K562 (cell line): Measurements from ENCODE around the gene ZNF316. TPM values are rescaled to one million over a fixed set of nuclear protein-coding genes. Genes with fewer than 3 reads are reported as not detected.

Source experiments
- HDGF ChIP-seq: fragments of 450-650 bp; IDR thresholded peaks from 2 replicates; pipeline ENCODE4 v1.6.1; 2016
- MYNN ChIP-seq, 2 experiments: sonication (generic); formaldehyde crosslinking in 1 of 2; IDR thresholded peaks; 2 replicates each; pipeline versions ENCODE4 v1.5.0 to v1.6.1; 2016 to 2020; ENCODE audit warnings: antibody characterized with exemption in 1 of 2, missing genetic modification reagents in 1 of 2
- RCOR1 ChIP-seq, 2 experiments: IDR thresholded peaks; 2 replicates each; pipeline ENCODE4 v1.6.1; 2012; ENCODE audit warnings: low read depth in 2 of 2, low read length in 2 of 2, borderline replicate concordance in 1 of 2, improper control_type of control experiment in 1 of 2
- YY1 ChIP-seq, 3 experiments: IDR thresholded peaks; 2 replicates each; pipeline ENCODE4 v1.6.1; 2011; ENCODE audit warnings: low read length in 2 of 3, mild to moderate bottlenecking in 2 of 3, moderate library complexity in 2 of 3, borderline replicate concordance in 1 of 3, control low read depth in 1 of 3, low read depth in 1 of 3; ENCODE audit not compliant: insufficient read depth in 3 of 3, insufficient replicate concordance in 2 of 3, control insufficient read depth in 1 of 3, insufficient read length in 1 of 3; ENCODE audit errors: extremely low read depth in 1 of 3
- polyA plus RNA-seq, 8 experiments: library from polyadenylated mRNA; depleted of rRNA in 4 of 8; stranded (reverse) in 5 of 8; unstranded in 3 of 8; fragments of >200 nt; fragmentation: Nextera tagmentation in 2 of 8; fragmentation: Illumina TruSeq in 1 of 8; extraction: Ambion mirVana in 2 of 8; extraction: Trizol in 1 of 8; gene quantifications; 2 replicates each; pipeline versions ENCODE4 v1.2.1 to v1.2.3, GENCODE V29; 2011 to 2014; ENCODE audit warnings: inconsistent platforms in 1 of 8, missing spikeins in 1 of 8
- total RNA-seq, 7 experiments: library from RNA; depleted of rRNA in 6 of 7; stranded (reverse); fragments of >200 nt in 6 of 7; fragmentation: Illumina TruSeq in 2 of 7; extraction: Trizol in 2 of 7; gene quantifications; 2 replicates each; pipeline versions ENCODE4 v1.2.1 to v1.2.3, GENCODE V29; 2011 to 2021; ENCODE audit warnings: low replicate concordance in 1 of 7
- TF ChIP-seq, protein P1 (sequence below): fragments of 450-650 bp; IDR thresholded peaks from 2 replicates; pipeline ENCODE4 v1.6.1; 2017; ENCODE audit warnings: mild to moderate bottlenecking, moderate library complexity
- TF ChIP-seq, protein P2 (sequence below): sonication (generic); formaldehyde crosslinking; IDR thresholded peaks from 2 replicates; pipeline ENCODE4 v1.5.0; 2020; ENCODE audit warnings: missing genetic modification reagents
- TF ChIP-seq, protein P3 (sequence below): fragments of 450-650 bp; IDR thresholded peaks from one replicate; pipeline ENCODE4 v1.6.1; 2018; ENCODE audit warnings: mild to moderate bottlenecking, moderate library complexity; ENCODE audit not compliant: partially characterized antibody
- TF ChIP-seq, protein P4 (sequence below): fragments of 450-650 bp; IDR thresholded peaks from 2 replicates; pipeline ENCODE4 v1.6.1; 2018; ENCODE audit not compliant: partially characterized antibody
- TF ChIP-seq, protein P5 (sequence below): fragments of 450-650 bp; IDR thresholded peaks from 2 replicates; pipeline ENCODE4 v1.6.1; 2017; ENCODE audit warnings: antibody characterized with exemption
- TF ChIP-seq, protein P6 (sequence below): fragments of 450-650 bp; IDR thresholded peaks from 2 replicates; pipeline ENCODE4 v1.6.1; 2017; ENCODE audit warnings: antibody characterized with exemption, mild to moderate bottlenecking

The ZNF316 gene
- total and polyA plus RNA-seq, 9 of the 15 experiments (the other 6 are each of a cell fraction or from before 2014, with no cell fraction given): 0.10 to 34.0 (median 8.6) TPM

DNA sequence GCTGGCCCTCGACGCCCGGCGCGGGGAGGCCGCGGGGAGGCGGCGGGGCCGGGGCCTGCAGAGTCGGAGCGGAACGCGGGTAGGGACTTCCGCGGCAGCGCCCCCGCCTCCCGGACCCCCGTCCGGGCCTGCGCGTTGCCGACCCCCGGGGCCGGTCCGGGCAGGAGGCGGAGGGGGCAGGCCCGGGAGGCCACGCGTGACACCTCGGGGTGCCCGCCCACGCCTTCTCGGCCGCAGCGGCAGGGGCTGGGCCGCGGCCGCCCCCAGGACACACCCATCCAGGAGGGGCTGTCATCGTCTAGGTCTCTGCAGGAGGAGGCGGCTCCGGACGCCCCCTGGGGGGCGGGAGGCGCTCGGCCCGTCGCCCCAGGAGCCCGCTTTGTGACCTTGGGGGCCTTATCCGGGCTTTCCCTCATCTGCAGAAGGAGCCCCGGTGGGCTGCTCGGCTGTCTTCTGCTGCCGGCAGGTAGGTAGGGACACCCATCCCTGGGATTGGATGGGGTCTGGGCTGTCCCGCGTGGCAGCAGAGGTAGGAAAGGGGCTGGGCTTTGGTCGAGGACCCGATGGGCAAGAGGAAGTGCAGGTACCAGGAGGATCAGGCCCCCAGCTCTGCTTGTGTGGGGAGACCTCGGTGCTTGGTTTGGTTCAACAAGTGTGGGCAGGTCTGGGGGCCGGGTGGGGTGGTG is 569 bp downstream of the ZNF316 start (continued):
- TF ChIP-seq, protein P1, sequence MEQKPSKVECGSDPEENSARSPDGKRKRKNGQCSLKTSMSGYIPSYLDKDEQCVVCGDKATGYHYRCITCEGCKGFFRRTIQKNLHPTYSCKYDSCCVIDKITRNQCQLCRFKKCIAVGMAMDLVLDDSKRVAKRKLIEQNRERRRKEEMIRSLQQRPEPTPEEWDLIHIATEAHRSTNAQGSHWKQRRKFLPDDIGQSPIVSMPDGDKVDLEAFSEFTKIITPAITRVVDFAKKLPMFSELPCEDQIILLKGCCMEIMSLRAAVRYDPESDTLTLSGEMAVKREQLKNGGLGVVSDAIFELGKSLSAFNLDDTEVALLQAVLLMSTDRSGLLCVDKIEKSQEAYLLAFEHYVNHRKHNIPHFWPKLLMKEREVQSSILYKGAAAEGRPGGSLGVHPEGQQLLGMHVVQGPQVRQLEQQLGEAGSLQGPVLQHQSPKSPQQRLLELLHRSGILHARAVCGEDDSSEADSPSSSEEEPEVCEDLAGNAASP: no peak
- TF ChIP-seq, protein P2, sequence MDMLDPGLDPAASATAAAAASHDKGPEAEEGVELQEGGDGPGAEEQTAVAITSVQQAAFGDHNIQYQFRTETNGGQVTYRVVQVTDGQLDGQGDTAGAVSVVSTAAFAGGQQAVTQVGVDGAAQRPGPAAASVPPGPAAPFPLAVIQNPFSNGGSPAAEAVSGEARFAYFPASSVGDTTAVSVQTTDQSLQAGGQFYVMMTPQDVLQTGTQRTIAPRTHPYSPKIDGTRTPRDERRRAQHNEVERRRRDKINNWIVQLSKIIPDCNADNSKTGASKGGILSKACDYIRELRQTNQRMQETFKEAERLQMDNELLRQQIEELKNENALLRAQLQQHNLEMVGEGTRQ (CRISPR knock-in tag): no peak
- TF ChIP-seq HDGF (no peak), RCOR1 (IDR thresholded peaks at IDR 0.05; ENCODE audit: borderline replicate concordance in 1 of 2, low read depth in 2 of 2, low read length in 2 of 2) (peak in 1 of 2 experiments; percentile 57; a peak in 1 of 4 replicates), YY1 (IDR thresholded peaks at IDR 0.05; ENCODE audit: borderline replicate concordance in 1 of 3, control insufficient read depth in 1 of 3, extremely low read depth in 1 of 3, insufficient read depth in 3 of 3, insufficient read length in 1 of 3, insufficient replicate concordance in 2 of 3, low read depth in 1 of 3, low read length in 2 of 3) (peak in 1 of 3 experiments; percentile 19), MYNN (IDR thresholded peaks at IDR 0.05) (no peak), MYNN (CRISPR knock-in tag; IDR thresholded peaks at IDR 0.05) (no peak)
- TF ChIP-seq, protein P3, sequence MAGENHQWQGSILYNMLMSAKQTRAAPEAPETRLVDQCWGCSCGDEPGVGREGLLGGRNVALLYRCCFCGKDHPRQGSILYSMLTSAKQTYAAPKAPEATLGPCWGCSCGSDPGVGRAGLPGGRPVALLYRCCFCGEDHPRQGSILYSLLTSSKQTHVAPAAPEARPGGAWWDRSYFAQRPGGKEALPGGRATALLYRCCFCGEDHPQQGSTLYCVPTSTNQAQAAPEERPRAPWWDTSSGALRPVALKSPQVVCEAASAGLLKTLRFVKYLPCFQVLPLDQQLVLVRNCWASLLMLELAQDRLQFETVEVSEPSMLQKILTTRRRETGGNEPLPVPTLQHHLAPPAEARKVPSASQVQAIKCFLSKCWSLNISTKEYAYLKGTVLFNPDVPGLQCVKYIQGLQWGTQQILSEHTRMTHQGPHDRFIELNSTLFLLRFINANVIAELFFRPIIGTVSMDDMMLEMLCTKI: no peak
- TF ChIP-seq, protein P4, sequence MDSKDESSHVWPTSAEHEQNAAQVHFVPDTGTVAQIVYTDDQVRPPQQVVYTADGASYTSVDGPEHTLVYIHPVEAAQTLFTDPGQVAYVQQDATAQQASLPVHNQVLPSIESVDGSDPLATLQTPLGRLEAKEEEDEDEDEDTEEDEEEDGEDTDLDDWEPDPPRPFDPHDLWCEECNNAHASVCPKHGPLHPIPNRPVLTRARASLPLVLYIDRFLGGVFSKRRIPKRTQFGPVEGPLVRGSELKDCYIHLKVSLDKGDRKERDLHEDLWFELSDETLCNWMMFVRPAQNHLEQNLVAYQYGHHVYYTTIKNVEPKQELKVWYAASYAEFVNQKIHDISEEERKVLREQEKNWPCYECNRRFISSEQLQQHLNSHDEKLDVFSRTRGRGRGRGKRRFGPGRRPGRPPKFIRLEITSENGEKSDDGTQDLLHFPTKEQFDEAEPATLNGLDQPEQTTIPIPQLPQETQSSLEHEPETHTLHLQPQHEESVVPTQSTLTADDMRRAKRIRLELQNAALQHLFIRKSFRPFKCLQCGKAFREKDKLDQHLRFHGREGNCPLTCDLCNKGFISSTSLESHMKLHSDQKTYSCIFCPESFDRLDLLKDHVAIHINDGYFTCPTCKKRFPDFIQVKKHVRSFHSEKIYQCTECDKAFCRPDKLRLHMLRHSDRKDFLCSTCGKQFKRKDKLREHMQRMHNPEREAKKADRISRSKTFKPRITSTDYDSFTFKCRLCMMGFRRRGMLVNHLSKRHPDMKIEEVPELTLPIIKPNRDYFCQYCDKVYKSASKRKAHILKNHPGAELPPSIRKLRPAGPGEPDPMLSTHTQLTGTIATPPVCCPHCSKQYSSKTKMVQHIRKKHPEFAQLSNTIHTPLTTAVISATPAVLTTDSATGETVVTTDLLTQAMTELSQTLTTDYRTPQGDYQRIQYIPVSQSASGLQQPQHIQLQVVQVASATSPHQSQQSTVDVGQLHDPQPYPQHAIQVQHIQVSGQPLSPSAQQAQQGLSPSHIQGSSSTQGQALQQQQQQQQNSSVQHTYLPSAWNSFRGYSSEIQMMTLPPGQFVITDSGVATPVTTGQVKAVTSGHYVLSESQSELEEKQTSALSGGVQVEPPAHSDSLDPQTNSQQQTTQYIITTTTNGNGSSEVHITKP: peak; percentile 71
- TF ChIP-seq, protein P5, sequence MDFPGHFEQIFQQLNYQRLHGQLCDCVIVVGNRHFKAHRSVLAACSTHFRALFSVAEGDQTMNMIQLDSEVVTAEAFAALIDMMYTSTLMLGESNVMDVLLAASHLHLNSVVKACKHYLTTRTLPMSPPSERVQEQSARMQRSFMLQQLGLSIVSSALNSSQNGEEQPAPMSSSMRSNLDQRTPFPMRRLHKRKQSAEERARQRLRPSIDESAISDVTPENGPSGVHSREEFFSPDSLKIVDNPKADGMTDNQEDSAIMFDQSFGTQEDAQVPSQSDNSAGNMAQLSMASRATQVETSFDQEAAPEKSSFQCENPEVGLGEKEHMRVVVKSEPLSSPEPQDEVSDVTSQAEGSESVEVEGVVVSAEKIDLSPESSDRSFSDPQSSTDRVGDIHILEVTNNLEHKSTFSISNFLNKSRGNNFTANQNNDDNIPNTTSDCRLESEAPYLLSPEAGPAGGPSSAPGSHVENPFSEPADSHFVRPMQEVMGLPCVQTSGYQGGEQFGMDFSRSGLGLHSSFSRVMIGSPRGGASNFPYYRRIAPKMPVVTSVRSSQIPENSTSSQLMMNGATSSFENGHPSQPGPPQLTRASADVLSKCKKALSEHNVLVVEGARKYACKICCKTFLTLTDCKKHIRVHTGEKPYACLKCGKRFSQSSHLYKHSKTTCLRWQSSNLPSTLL: no peak
- TF ChIP-seq, protein P6, sequence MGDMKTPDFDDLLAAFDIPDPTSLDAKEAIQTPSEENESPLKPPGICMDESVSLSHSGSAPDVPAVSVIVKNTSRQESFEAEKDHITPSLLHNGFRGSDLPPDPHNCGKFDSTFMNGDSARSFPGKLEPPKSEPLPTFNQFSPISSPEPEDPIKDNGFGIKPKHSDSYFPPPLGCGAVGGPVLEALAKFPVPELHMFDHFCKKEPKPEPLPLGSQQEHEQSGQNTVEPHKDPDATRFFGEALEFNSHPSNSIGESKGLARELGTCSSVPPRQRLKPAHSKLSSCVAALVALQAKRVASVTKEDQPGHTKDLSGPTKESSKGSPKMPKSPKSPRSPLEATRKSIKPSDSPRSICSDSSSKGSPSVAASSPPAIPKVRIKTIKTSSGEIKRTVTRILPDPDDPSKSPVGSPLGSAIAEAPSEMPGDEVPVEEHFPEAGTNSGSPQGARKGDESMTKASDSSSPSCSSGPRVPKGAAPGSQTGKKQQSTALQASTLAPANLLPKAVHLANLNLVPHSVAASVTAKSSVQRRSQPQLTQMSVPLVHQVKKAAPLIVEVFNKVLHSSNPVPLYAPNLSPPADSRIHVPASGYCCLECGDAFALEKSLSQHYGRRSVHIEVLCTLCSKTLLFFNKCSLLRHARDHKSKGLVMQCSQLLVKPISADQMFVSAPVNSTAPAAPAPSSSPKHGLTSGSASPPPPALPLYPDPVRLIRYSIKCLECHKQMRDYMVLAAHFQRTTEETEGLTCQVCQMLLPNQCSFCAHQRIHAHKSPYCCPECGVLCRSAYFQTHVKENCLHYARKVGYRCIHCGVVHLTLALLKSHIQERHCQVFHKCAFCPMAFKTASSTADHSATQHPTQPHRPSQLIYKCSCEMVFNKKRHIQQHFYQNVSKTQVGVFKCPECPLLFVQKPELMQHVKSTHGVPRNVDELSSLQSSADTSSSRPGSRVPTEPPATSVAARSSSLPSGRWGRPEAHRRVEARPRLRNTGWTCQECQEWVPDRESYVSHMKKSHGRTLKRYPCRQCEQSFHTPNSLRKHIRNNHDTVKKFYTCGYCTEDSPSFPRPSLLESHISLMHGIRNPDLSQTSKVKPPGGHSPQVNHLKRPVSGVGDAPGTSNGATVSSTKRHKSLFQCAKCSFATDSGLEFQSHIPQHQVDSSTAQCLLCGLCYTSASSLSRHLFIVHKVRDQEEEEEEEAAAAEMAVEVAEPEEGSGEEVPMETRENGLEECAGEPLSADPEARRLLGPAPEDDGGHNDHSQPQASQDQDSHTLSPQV: no peak; the same call in 1 of the 2 replicates
